Effector memory CD8-positive, alpha-beta T cell (primary cell): Measurements from ENCODE around the gene TRIM49B.
"Not testable (repeated sequence)": the region's sequence is repeated elsewhere in the genome, so short reads cannot be mapped to it uniquely, and the experiment has no call there.

Source experiments
- ATAC-seq: fragments of 150-1000 bp; cut with Tn5 transposase; replicated peaks from 2 replicates; pipeline ENCODE4 v1.10.0; 2021; ENCODE audit warnings: mild to moderate bottlenecking, moderate library complexity
- DNase-seq, 3 experiments: peaks; one replicate each; pipeline ENCODE4 v3.0.0; 2021
- H3K27ac Mint-ChIP-seq, 2 donors: one replicate each; pipeline ENCODE4 v1.8.0; 2022; ENCODE audit warnings: mild to moderate bottlenecking in 2 of 2, mixed read lengths in 2 of 2, moderate library complexity in 2 of 2
- H3K27me3 Mint-ChIP-seq, 2 donors: one replicate each; pipeline ENCODE4 v1.8.0; 2022; ENCODE audit warnings: mixed read lengths in 2 of 2
- H3K36me3 Mint-ChIP-seq: one replicate; pipeline ENCODE4 v1.8.0; 2022; ENCODE audit warnings: mild to moderate bottlenecking, moderate library complexity, mixed read lengths; ENCODE audit not compliant: insufficient read depth
- H3K4me1 Mint-ChIP-seq, 2 donors: one replicate each; pipeline ENCODE4 v1.8.0; 2022; ENCODE audit warnings: low read depth in 2 of 2, mixed read lengths in 2 of 2
- H3K4me3 Mint-ChIP-seq, 2 donors: one replicate each; pipeline ENCODE4 v1.8.0; 2022; ENCODE audit warnings: mild to moderate bottlenecking in 2 of 2, mixed read lengths in 2 of 2, moderate library complexity in 2 of 2
- H3K9me3 Mint-ChIP-seq, 2 donors: one replicate each; pipeline ENCODE4 v1.8.0; 2022; ENCODE audit warnings: mixed read lengths in 2 of 2
- total RNA-seq, 9 experiments: gene quantifications; one replicate each; lab custom pipeline; 2026; lab: John Stamatoyannopoulos, UW

Gene TRIM49B, protein sequence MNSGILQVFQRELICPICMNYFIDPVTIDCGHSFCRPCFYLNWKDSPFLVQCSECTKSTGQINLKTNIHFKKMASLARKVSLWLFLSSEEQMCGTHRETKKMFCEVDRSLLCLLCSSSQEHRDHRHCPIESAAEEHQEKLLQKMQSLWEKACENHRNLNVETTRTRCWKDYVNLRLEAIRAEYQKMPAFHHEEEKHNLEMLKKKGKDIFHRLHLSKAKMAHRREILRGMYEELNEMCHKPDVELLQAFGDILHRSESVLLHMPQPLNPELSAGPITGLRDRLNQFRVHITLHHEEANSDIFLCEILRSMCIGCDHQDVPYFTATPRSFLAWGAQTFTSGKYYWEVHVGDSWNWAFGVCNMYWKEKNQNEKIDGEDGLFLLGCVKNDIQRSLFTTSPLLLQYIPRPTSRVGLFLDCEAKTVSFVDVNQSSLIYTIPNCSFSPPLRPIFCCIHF
- 0 to 0.06 (median 0) reads per million in 9 experiments for total RNA-seq

DNA sequence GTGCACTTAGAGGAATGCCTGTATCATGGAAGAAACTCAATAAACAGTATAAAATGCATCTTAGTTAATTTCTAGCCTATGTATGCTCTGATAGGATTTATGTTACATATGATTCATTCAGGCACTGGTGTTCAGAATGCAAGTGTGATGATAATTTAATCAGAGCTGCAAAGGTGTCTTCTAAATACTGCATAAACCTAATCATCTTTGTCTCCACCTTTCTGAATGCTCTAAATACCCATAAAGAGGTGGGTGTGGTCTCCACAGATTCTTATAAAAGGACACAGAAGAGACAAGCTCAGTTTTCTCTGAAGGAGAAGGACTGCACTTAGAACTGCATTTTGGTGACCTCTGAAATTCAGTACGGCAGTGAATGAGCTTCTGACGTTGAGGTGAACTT lies at the start of gene TRIM49B:
Gene TRIM49B, plus strand, starts transcription at position 301 of the 400 bp plus-strand sequence. CDS start 2,777 bp downstream, outside the sequence.
- H3K9me3 Mint-ChIP-seq, H3K4me1 Mint-ChIP-seq, H3K36me3 Mint-ChIP-seq, DNase-seq, ATAC-seq, H3K27ac Mint-ChIP-seq, H3K4me3 Mint-ChIP-seq, H3K27me3 Mint-ChIP-seq: not testable (repeated sequence)

DNA sequence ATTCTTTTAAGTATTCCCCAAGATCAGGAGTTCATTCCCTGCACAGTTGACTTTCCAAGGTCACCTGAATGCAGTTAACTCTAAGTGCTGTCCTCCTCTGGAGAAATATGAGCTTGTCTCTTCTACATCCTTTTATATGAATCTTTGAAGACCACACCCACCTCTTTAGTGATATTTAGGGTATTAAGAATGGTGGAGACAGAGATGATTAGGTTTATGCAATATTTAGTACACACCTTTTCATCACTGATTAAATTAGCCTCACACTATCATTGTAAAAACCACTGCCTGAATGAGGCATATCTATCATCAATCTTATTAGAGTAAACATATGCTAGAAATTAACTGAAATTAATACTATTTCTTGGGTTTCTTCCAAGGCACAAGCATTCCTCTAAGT lies 44.8 kb upstream of the TRIM49B start, which contains the start of gene TRIM51G:
Gene TRIM51G, minus strand, starts transcription at position 101 of the 400 bp plus-strand sequence. CDS start 2,190 bp downstream, outside the sequence.
- H3K4me3 Mint-ChIP-seq, DNase-seq, ATAC-seq, H3K27ac Mint-ChIP-seq, H3K4me1 Mint-ChIP-seq, H3K27me3 Mint-ChIP-seq, H3K36me3 Mint-ChIP-seq, H3K9me3 Mint-ChIP-seq: not testable (repeated sequence)

DNA sequence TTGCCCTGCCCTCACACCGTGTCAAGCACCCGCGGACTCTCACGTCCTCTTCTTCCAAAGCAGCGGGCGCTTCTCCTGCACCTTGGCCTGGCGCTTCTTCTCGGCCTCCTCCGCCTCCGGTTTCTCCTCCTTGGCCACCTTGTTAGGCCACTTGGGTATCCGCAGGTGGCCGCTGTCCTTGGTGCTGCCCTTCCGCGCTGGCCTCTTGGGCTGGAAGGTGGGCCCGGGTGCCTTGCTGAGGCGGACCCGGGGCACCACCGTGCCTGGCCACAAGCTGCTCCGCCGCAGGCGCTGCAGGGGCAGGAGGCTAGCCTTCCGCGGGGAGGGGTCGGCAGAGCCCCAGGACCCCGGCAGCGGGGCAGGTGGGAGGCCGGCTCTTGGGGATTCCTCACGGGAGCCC lies 19.6 kb downstream of the TRIM49B start:
- H3K4me1 Mint-ChIP-seq, H3K4me3 Mint-ChIP-seq, H3K9me3 Mint-ChIP-seq, ATAC-seq, H3K27ac Mint-ChIP-seq, H3K36me3 Mint-ChIP-seq, H3K27me3 Mint-ChIP-seq, DNase-seq: not testable (repeated sequence)

DNA sequence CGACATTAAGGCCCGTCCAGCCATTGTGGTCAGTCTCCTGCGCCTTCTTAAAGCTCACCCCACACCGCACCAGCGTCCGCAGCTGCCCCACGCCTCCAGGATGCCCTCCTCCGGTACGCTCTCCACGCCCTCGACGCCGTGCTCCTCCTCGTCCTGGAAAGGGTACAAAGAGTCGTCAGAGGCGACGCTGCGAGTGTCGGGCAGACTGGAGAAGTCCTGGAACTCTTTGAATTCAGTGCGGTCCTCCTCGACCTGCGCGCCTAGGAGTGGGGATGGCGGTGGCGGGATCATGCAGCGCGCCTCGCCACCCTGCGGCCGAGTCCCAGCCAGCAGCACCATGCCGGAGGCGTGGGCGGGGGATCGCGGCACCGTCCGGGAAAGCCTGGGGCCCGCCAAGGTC lies 21.2 kb downstream of the TRIM49B start:
- H3K27ac Mint-ChIP-seq, H3K9me3 Mint-ChIP-seq, DNase-seq, H3K4me3 Mint-ChIP-seq, H3K27me3 Mint-ChIP-seq, H3K4me1 Mint-ChIP-seq, ATAC-seq, H3K36me3 Mint-ChIP-seq: not testable (repeated sequence)

DNA sequence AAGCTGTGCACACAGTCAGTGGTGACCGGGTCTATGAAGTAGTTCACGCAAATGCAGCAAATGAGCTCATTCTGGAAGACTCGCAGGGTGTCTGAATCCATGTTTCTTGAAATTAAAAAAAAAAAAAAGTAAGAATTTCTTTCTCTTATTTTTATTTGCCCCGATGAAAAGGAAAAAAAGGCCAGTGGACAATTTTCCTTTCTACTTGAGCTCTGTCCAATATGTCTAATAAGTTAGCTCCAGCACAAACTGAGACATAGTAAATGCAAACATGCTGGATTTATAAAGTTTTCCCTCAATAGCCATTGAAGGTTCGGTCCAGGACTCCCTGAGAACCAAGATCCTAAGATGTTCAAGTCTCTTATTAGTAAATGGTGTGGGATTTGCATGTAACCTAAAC lies 30.4 kb downstream of the TRIM49B start, which contains the start of gene TRIM64C:
Gene TRIM64C, minus strand, starts transcription at position 101 of the 400 bp plus-strand sequence. Its CDS starts 0 bp downstream, at position 101.
- H3K36me3 Mint-ChIP-seq, ATAC-seq, DNase-seq, H3K27ac Mint-ChIP-seq, H3K4me3 Mint-ChIP-seq, H3K27me3 Mint-ChIP-seq, H3K4me1 Mint-ChIP-seq, H3K9me3 Mint-ChIP-seq: not testable (repeated sequence)

DNA sequence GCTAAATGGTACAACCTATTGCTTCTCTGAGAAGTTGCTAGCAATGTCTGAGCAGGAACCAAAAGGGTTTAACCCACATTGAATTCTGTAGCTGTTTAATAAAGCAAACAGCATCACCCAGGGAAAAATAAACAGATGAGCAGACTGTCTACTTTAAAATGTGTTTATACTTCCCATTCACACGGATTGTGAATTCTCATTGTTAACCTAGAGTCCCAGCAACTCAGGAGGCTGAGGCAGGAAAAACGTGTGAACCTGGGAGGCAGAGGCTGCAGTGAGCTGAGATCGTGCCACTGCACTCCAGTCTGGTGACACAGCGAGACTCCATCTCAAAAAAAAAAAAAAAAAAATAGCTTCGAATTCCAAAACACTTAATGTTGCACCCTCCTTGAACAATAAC lies 41.3 kb downstream of the TRIM49B start:
- H3K27ac Mint-ChIP-seq: not testable (repeated sequence)

More for the DNA sequence above, 41.3 kb downstream of the TRIM49B start:
- not testable (repeated sequence) for ATAC-seq, H3K27me3 Mint-ChIP-seq, H3K4me3 Mint-ChIP-seq, H3K4me1 Mint-ChIP-seq, DNase-seq, H3K36me3 Mint-ChIP-seq
- H3K9me3 Mint-ChIP-seq: peaks cover 0 to 16% of the 10 kb centered on the region in 2 donors
